ENCODE data around the gene FAM135A. TPM values are rescaled to one million over a fixed set of nuclear protein-coding genes. Genes with fewer than 3 reads are reported as not detected.
"Not testable (repeated sequence)": the region's sequence is repeated elsewhere in the genome, so short reads cannot be mapped to it uniquely, and the experiment has no call there.

The FAM135A gene
- total and polyA plus RNA-seq, 2 of the 8 experiments (the other 6 are each of a cell fraction or from before 2014, with no cell fraction given) = 17.4 to 35.7 TPM

DNA sequence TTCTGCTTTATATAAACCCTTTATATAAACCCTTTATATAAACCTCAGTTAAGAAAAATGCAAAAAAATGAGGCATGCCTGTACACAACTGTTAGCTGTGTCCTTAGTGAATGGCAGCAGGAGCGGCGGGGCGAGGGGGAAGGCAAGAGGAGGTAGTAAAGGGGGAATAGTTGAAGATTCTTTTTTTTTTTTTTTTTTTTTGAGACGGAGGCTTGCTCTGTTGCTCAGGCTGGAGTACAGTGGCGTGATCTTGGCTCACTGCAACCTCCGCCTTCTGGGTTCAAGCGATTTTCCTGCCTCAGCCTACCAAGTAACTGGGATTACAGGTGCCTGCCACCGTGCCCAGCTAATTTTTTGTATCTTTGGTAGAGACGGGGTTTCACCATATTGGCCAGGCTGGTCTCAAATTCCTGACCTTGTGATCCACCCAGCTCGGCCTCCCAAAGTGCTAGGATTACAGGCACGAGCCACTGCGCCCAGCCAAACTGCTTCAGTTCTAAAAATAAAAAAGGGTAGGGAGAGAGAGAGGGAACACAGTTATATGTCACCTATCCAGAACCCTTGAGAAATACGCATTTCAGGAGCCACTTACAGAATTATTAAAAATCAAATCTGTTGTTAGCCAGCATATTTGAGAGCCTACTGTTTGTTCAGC lies 139.1 kb downstream of the FAM135A start:
- H2BK20ac ChIP-seq (ENCODE audit: low read length); H2AFZ ChIP-seq (ENCODE audit: low read length); FAIRE-seq; H2BK5ac ChIP-seq (ENCODE audit: low read depth, low read length); H3K4me1 ChIP-seq (replicated peaks in 1 of 4; ENCODE audit: control insufficient read depth in 3 of 4, insufficient read depth in 4 of 4, low read length in 3 of 4); H3K9me3 ChIP-seq (ENCODE audit: insufficient read depth in 2 of 2, low read depth in 1 of 2, low read length in 1 of 2); DNase-seq (ENCODE audit: low read depth in 1 of 2, low spot score in 2 of 2); H4K5ac ChIP-seq (ENCODE audit: insufficient read length, low read depth, low read length); H4K20me1 ChIP-seq (replicated peaks in 1 of 2; ENCODE audit: control insufficient read depth in 1 of 2, insufficient read depth in 2 of 2, low read length in 2 of 2); H3K4me2 ChIP-seq (ENCODE audit: insufficient read depth in 1 of 2, low read depth in 2 of 2, low read length in 2 of 2); H3K9ac ChIP-seq (replicated peaks in 1 of 4; ENCODE audit: extremely low read depth in 1 of 4, low read depth in 3 of 4, low read length in 3 of 4); H3K23ac ChIP-seq (ENCODE audit: insufficient read length); POLR2A ChIA-PET (ENCODE audit: partially characterized antibody); H3K23me2 ChIP-seq (ENCODE audit: low read depth, low read length); H3K56ac ChIP-seq (replicated peaks; ENCODE audit: insufficient read length, low read depth, low read length); H2BK120ac ChIP-seq (replicated peaks; ENCODE audit: low read depth, low read length); H3K79me1 ChIP-seq (ENCODE audit: low read depth, low read length); H3K4me3 ChIP-seq (ENCODE audit: extremely low read depth in 1 of 4, insufficient read depth in 2 of 4, low read depth in 3 of 4, low read length in 4 of 4); H3K79me2 ChIP-seq (ENCODE audit: control insufficient read depth in 1 of 2, insufficient read depth in 2 of 2, low read length in 2 of 2); H4K8ac ChIP-seq (ENCODE audit: extremely low read depth, insufficient read depth, low read length); H2BK12ac ChIP-seq (ENCODE audit: low read depth, low read length); H3K27ac ChIP-seq (ENCODE audit: low read depth, low read length); H3K27me3 ChIP-seq (replicated peaks in 1 of 4; ENCODE audit: control insufficient read depth in 3 of 4, extremely low read depth in 1 of 4, insufficient read depth in 3 of 4, low read length in 3 of 4); H3K4ac ChIP-seq (replicated peaks; ENCODE audit: insufficient read length, low read depth, low read length); H3K14ac ChIP-seq (ENCODE audit: insufficient read length); H3K18ac ChIP-seq (ENCODE audit: extremely low read depth, low read length); H3K36me3 ChIP-seq (ENCODE audit: control insufficient read depth in 2 of 4, insufficient read depth in 4 of 4, low read length in 3 of 4); H2AK5ac ChIP-seq (ENCODE audit: low read depth, low read length); H2BK15ac ChIP-seq (ENCODE audit: low read length); H4K91ac ChIP-seq (replicated peaks; ENCODE audit: insufficient read length, low read length): not testable (repeated sequence)
- CTCF ChIA-PET (ENCODE audit: partially characterized antibody) = interaction anchor here (1.2 kb wide), 1 partner anchor 91 kb away, joined by 3 read pairs; no protein-coding TSS in a partner anchor
- WGBS, 2 experiments (ENCODE audit: extremely low coverage in 1 of 2, insufficient coverage in 1 of 2, insufficient read length in 1 of 2, insufficient replicate concordance in 2 of 2, low coverage in 1 of 2, low lambda C conversion rate in 2 of 2, missing lambda C conversion rate in 1 of 2) = 94% methylated on average over 12 of the region's 13 CpGs; no CpG with 5 or more reads in 1 of the 2 experiments

Data from H1 (cell line).